Kidney tubule cell (primary cell): Measurements from ENCODE around the gene DNAL1.
"Not testable (repeated sequence)": the region's sequence is repeated elsewhere in the genome, so short reads cannot be mapped to it uniquely, and the experiment has no call there.

Source experiments
- DNase-seq: peaks from one replicate; pipeline ENCODE4 v3.0.0-alpha.2; 2018; ENCODE audit warnings: low spot score

DNAL1 gene

DNA sequence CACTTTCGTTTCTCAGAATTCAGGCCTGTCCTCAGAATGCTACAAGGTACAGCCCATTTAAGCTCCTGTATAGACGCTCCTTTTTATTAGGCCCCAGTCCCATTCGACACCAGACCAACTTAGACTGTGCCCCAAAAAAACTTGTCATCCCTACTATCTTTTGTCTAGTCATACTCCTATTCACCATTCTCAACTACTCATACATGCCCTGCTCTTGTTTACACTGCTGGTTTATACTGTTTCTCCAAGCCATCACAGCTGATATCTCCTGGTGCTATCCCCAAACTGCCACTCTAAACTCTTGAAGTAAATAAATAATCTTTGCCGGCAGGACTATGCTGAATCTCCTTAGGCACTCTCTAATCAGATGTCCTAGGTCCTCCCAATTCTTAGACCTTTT, 63.3 kb downstream of the DNAL1 start:
- DNase-seq, result not testable (repeated sequence)

- no peak for DNase-seq
Observed at GRCh38 chr14:73709904-73710469, 65.2 kb downstream of the DNAL1 start.

GRCh38 chr14:73710737-73711136, 66.0 kb downstream of the DNAL1 start:
- DNase-seq, result no peak

DNA sequence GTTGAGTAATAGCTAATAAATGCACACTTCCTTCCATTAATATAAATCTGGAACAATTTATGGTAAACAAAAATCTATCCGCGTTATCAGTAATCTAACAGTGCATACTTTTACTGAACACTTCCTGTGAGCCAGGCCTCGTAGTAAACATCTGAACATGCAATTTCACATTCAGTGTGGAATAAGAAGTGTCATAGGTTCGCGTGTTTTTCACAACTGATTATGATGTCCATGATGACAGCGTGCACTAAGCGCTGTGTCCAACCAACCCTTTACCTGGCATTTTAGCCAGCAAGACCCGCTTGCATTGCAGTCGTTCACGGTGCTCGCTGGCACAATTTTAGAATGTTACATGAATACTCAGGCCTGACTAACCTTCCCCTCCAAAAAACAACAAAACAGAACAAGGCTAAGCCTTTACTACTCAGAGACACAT, 67.3 kb downstream of the DNAL1 start:
- DNase-seq, result no peak

- peak; percentile 45 for DNase-seq
Observed at GRCh38 chr14:73712540-73713180, 67.9 kb downstream of the DNAL1 start.

DNA sequence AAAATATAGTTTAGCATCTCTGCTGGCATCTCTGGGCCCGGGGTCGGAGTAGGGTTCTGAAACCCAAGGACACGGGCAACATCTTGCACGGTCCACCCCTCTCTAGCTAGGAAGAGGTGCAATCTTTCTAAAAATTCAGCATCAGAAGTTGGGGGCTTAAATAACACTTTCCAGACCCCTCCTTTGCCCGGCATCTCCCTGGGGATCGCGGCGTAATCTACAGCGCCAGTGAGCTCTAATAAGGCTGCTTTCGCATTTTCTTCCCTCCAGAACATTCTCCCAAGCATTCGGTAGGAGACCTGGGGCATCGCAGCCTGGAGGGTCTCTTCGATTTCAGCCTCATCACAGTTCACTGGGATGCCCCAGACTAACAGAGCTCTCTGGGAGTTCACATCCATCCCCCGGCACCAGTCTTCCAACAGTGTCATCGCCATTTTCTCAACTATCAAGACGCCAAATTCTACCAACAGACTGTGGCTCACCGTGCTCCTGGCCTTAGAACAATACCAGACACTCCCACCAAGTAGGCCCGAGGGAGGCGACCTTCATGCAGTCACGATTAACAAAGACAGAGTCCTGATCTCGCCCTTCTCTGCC, 68.5 kb downstream of the DNAL1 start:
- DNase-seq, result no peak

- DNase-seq, result peak; percentile 87
Observed at GRCh38 chr14:73713803-73714655, 69.2 kb downstream of the DNAL1 start, which contains the start of gene PNMA1. PNMA1 (minus strand) TSS chr14:73714384; CDS start chr14:73713639, 745 bp downstream.

DNA sequence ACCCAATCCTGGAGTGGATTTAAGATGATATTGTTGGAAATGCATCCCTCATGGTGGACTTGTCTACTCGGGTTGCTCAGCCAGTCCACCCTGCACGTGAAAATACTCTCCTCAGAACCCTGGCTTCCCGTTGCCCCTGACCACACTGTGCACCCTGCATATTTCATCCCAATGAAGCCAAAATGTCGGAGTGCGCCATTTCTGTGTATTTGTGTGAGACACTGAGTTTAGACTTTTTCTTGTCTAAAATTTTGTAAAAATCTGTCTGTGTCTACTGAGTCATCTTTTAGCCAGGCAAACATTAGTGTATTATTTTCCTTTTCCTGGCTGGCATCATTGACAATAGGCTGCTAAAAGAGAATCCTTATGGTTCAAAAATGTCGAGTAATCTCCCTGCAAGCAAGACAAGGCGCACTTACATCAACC, 69.9 kb downstream of the DNAL1 start:
- DNase-seq, result no peak

- DNase-seq, result no peak
Observed at GRCh38 chr14:73715707-73716106, 70.9 kb downstream of the DNAL1 start.

DNA sequence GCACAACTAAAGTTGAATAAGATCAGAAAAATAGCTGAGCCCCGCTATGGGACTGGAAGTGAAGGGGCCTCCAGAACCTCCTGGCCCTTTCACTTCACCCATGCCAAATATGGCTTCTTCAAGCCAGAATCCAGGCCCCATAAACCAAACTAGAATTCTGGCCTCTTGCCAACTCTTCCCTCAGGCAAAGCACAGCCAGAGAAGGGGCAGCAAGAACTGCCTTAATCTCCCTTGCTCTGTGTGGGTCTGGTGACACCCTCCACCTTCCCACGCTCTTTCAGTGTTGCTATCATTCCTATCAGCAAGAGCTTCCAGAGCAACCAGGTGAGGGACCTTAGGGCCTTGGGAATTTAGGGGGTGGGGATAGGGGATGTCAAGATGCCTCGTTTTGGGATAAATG, 72.5 kb downstream of the DNAL1 start:
- no peak for DNase-seq

GRCh38 chr14:73717711-73718417, 73.1 kb downstream of the DNAL1 start:
- DNase-seq, result peak; percentile 25

DNA sequence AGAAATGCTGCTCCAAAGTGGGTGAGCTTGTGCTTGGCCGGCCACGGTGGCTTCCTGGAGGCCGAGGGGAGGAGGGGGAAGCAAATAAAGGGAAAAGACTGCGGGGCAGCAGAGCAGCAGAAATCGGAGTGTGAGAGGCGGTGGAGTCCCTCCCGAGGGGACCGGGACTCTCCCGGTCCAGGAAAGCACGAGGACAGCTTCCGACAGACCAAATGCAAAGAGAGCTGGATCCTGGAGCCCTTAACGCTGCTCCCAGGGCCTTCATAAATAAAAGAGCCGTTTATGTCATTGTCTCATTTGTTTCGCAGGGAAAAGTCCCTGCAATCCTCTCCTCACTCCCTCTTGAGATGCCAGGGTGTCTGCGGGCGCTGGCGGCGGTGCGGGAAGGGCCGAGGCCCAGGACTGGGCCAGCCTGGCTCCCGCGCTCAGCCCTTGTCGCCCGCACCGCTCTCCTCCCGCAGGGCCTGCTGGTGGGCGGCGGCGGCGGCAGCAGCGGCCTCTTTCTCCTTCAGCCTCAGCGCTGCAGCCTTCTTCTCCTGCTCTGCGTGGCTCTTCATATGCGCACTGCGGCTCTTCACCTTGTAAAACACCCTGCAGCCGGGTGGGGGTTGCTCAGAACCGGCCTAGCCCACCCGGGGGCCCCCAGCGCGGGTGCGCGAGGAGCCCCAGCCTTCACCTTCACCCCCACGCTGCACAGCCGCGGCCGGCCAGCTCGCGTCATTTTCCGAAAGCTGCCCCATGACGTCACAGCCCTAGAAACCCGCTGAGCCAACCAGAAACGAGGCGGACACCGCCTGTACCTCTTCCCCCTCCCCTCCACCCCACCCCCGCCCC, 73.8 kb downstream of the DNAL1 start:
- no peak for DNase-seq

DNA sequence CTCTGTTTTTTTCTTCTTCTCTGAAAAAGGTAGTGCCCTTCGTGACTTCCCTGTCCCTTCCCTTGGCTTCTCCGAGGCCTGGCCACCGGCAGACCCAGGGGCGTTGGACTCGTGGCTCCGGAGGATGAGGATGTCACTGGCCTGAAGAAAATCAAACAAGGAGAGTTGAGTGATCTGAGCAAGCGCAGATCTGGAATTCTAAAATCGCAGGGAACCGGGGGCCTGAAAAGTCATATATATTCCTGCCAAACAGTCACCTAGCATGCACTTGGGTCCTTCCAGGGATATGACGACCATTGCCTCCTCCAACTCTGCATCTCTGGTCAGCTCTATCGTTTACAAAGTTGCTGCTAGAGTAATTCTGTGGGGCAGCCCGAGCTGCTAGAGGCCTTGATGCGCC, 74.6 kb downstream of the DNAL1 start:
- DNase-seq, result no peak

DNA sequence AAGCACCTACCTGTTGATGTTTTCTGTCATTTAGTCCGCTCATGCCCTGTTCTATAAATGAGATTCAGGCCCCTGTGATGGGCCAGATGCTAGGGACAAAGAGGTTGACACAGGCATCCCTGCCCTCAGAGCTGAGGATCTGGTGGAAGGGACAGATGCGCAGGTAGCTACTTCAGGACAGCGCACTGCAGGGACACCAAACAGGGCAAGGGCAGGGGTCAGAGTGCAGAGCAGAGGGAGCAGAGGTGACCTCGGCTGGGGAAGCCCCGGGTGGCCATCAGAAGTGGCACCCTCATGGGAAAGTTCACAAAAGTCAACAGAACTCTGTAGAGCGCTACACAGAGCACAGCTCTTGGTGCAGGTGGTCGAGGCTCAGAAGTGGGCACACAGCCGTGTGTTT, 75.0 kb downstream of the DNAL1 start:
- no peak for DNase-seq

DNA sequence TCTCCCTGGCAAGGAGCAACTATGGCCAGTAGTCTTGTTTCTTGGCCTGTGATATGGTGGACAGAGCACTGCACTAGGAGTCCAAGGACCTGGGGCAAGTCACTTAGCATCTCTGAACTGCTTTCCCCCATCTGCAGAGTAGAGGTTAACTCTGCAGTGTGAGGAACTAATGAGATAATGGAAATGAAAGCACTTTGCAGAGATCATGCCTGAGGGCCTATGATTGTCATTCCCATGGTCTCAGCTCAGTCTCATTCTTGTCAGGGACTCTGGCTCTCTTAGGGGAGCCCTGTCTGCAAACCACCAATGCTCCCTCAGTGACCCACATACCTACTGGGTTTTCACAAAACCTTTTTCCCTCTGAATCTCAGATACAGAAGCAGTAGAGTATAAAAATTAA, 75.8 kb downstream of the DNAL1 start:
- no peak for DNase-seq

GRCh38 chr14:73721101-73721821, 76.5 kb downstream of the DNAL1 start:
- DNase-seq, result no peak

DNA sequence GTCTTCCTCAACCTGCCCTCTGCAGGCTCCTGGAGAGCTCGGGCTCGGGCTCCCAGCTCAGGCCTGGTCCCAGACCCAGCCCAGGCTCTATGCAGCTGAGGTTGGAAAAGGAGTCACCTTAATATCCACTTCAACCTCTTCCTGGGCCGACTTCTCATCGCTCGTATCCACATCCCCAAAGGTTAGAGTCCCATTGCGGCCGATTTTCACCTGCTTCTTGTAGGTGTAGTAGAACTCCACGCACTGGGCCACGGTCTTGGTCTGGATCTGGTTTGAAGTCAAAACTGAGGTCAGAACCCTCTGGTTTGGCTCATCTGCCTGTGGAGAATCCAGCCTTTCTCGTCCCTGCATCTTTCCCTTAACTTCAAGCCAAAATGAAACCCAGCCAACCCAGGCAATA, 77.8 kb downstream of the DNAL1 start:
- DNase-seq, result no peak

- peak; percentile 82 for DNase-seq
Observed at GRCh38 chr14:73723406-73723796, 78.6 kb downstream of the DNAL1 start.

GRCh38 chr14:73723797-73724661, 79.2 kb downstream of the DNAL1 start:
- peak; percentile 94 for DNase-seq
